H1 (cell line): ENCODE measurements around the gene ADGRG1. TPM values are rescaled to one million over a fixed set of nuclear protein-coding genes. Genes with fewer than 3 reads are reported as not detected.

Source experiments
- BACH1 ChIP-seq: IDR thresholded peaks from 2 replicates; pipeline ENCODE4 v1.6.1; 2012; ENCODE audit warnings: low read length, improper control_type of control experiment
- JUN ChIP-seq: IDR thresholded peaks from 2 replicates; pipeline ENCODE4 v1.6.1; 2011; ENCODE audit warnings: low read depth, mild to moderate bottlenecking, improper control_type of control experiment, low read length
- KDM1A ChIP-seq: fragments of 200-600, 300-600 bp; sonication (generic); IDR thresholded peaks from 2 replicates; pipeline ENCODE4 v1.7.1; 2016; ENCODE audit warnings: mild to moderate bottlenecking, low read length, borderline replicate concordance
- NANOG ChIP-seq: IDR thresholded peaks from 2 replicates; pipeline ENCODE4 v1.6.1; 2011; ENCODE audit warnings: low read length, low read depth, mild to moderate bottlenecking, inconsistent platforms; ENCODE audit not compliant: insufficient read depth, poor library complexity, severe bottlenecking
- SUZ12 ChIP-seq: fragments of 200-600 bp; sonication (generic); IDR thresholded peaks from 2 replicates; pipeline ENCODE4 v1.6.1; 2012; ENCODE audit warnings: mild to moderate bottlenecking, inconsistent platforms, low read length, moderate library complexity, mixed read lengths
- TCF12 ChIP-seq: IDR thresholded peaks from 2 replicates; pipeline ENCODE4 v1.6.1; 2011; ENCODE audit warnings: low read depth, mild to moderate bottlenecking, low read length
- ZNF274 ChIP-seq: IDR thresholded peaks from 2 replicates; pipeline ENCODE4 v1.7.0; 2012; ENCODE audit warnings: low read length, borderline replicate concordance; ENCODE audit errors: extremely low read depth
- polyA plus RNA-seq, 7 experiments: library from polyadenylated mRNA; depleted of rRNA in 3 of 7; stranded (reverse) in 5 of 7; unstranded in 2 of 7; fragments of >200 nt in 5 of 7; fragments of 200-250 nt in 2 of 7; gene quantifications; 1 replicate in 5 of 7; 2 replicates in 1 of 7; 4 replicates in 1 of 7; pipeline versions ENCODE4 v1.2.1 to v1.2.3, GENCODE V29; 2011 to 2013; ENCODE audit warnings: missing spikeins in 2 of 7, mixed read lengths in 2 of 7
- total RNA-seq: library from RNA; stranded (reverse); fragmentation: NEBNext Ultra II Directional; extraction: Animal tissue kit (Norgen Biotek cat#: 25700); gene quantifications from 2 replicates; pipeline ENCODE4 v1.2.1, GENCODE V29; 2021

The ADGRG1 gene
- total and polyA plus RNA-seq, 2 of the 8 experiments (the other 6 are each of a cell fraction or from before 2014, with no cell fraction given) = 1.3 to 2.6 TPM

DNA sequence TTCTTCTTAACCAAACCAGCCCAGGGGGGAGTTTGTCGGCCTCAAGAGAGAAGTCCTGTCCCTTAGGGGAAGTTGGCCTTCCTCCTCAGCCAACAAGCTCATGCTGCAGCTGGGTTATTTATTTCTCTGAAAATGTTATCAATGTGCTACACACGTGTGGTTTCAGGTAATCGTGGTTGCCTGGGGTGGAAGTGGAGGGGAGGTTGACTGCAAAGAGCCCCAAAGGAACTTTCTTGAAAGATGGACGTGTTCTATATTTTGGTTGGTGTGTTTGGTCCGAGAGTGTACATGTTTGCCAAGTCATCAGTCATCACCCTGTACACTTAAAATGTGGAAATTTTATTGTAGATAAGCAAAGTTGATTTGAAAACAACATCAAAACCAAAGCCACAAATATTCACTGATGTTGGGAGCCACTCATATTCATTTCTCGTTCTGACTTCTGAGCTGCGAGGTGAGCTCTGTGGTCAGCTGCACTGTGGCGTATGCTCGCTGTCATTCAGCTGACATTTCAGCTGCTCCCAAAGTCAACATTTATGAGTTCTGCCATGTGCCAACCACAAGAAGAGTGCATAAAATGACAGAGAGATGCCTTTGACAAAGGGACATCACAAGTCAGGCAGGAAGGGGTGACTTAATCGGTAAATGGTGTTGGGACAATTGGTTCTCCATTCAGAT is 26.5 kb upstream of the ADGRG1 start (continued):
- TF ChIP-seq NANOG = no peak
- no peak for TF ChIP-seq BACH1
- TF ChIP-seq JUN = no peak
- TF ChIP-seq SUZ12 = no peak
- TF ChIP-seq TCF12 = no peak
- TF ChIP-seq ZNF274 = no peak
- no peak for TF ChIP-seq KDM1A
